GM23248 (cell line): Measurements from ENCODE around the gene FOXN1.

Experiments
- EZH2 ChIP-seq: fragments of 200-600 bp; sonication (generic); IDR thresholded peaks from 2 replicates; pipeline ENCODE4 v1.6.1; 2018; ENCODE audit warnings: antibody characterized with exemption, mild to moderate bottlenecking; ENCODE audit not compliant: insufficient read depth, poor library complexity, severe bottlenecking
- EZH2phosphoT487 ChIP-seq: fragments of 200-600 bp; sonication (generic); IDR thresholded peaks from 2 replicates; pipeline ENCODE4 v1.6.1; 2018; ENCODE audit warnings: antibody characterized with exemption, moderate library complexity, mild to moderate bottlenecking, low read depth; ENCODE audit not compliant: insufficient read depth

DNA sequence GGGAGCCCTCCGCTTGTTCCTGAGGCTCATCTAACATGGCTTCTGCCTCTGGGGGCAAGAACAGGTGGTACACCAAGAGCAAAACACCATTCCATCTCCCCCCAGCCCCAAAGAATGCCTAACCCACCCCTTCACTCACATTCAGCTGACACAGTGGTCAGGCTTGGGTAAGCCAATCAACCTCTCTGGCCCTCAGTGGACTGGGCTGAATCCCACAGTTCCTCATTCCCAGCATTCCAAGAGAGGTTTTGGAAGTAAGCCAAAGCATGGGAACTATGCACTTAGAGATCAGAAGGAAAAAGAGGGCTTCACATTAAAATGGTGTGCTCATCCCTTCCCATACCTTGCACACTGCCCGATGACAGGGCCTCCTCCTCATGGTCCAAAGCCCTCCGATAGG, 57.3 kb downstream of the FOXN1 start:
- TF ChIP-seq EZH2: no peak
- no peak for TF ChIP-seq EZH2phosphoT487
